Neural progenitor cell (in vitro differentiated cells): ENCODE data around the gene CCNL2. TPM values are rescaled to one million over a fixed set of nuclear protein-coding genes. Genes with fewer than 3 reads are reported as not detected.

ENCODE experiments used
- DNase-seq: peaks from one replicate; pipeline ENCODE4 v3.0.0-alpha.2; 2016; ENCODE audit warnings: low spot score
- H2AFZ ChIP-seq: fragments of 200-600 bp; sonication (generic); replicated peaks from 2 replicates; pipeline ENCODE4 v1.6.1; 2016; ENCODE audit warnings: antibody characterized with exemption
- H3F3A ChIP-seq: fragments of 200-600 bp; sonication (generic); 2 replicates; pipeline ENCODE4 v1.6.1; 2016; ENCODE audit warnings: antibody characterized with exemption, low read depth
- H3K27ac ChIP-seq: fragments of 200-600 bp; sonication (generic); 2 replicates; pipeline ENCODE4 v1.5.1; 2016; ENCODE audit warnings: mild to moderate bottlenecking
- H3K27me3 ChIP-seq: fragments of 200-600 bp; sonication (generic); 2 replicates; pipeline ENCODE4 v1.6.1; 2016; ENCODE audit warnings: mild to moderate bottlenecking, moderate library complexity
- H3K36me3 ChIP-seq: fragments of 200-600 bp; sonication (generic); 2 replicates; pipeline ENCODE4 v1.5.1; 2016
- H3K4me1 ChIP-seq: fragments of 200-600 bp; sonication (generic); 2 replicates; pipeline ENCODE4 v1.6.1; 2016; ENCODE audit warnings: mixed run types
- H3K4me2 ChIP-seq: fragments of 200-600 bp; sonication (generic); 2 replicates; pipeline ENCODE4 v1.6.1; 2016
- H3K4me3 ChIP-seq: fragments of 200-600 bp; sonication (generic); 2 replicates; pipeline ENCODE4 v1.5.1; 2016
- H3K79me2 ChIP-seq: fragments of 200-600 bp; sonication (generic); 2 replicates; pipeline ENCODE4 v1.6.1; 2016; ENCODE audit warnings: low read depth
- H3K9ac ChIP-seq: fragments of 200-600 bp; sonication (generic); 2 replicates; pipeline ENCODE4 v1.6.1; 2016
- H3K9me3 ChIP-seq: fragments of 200-600 bp; sonication (generic); 2 replicates; pipeline ENCODE4 v1.5.1; 2016; ENCODE audit warnings: low read depth
- H4K20me1 ChIP-seq: fragments of 200-600 bp; sonication (generic); 2 replicates; pipeline ENCODE4 v1.6.1; 2016; ENCODE audit warnings: low read depth
- H3K27ac Mint-ChIP-seq: 3 replicates; pipeline ENCODE4 v1.8.0; 2021; ENCODE audit warnings: mixed read lengths
- H3K27me3 Mint-ChIP-seq: 2 replicates; pipeline ENCODE4 v1.8.0; 2022; ENCODE audit warnings: low read depth, mild to moderate bottlenecking, inconsistent platforms, moderate library complexity, mixed read lengths; ENCODE audit not compliant: insufficient read depth
- H3K36me3 Mint-ChIP-seq: 3 replicates; pipeline ENCODE4 v1.8.0; 2021; ENCODE audit warnings: mixed read lengths
- H3K4me1 Mint-ChIP-seq: 3 replicates; pipeline ENCODE4 v1.8.0; 2021; ENCODE audit warnings: mixed read lengths
- H3K4me3 Mint-ChIP-seq: 3 replicates; pipeline ENCODE4 v1.8.0; 2021; ENCODE audit warnings: mild to moderate bottlenecking, moderate library complexity, mixed read lengths
- H3K9me3 Mint-ChIP-seq: 3 replicates; pipeline ENCODE4 v1.8.0; 2020; ENCODE audit warnings: mixed read lengths
- EZH2 ChIP-seq: fragments of 200-600 bp; sonication (generic); IDR thresholded peaks from 2 replicates; pipeline ENCODE4 v1.6.1; 2017; ENCODE audit warnings: antibody characterized with exemption, mild to moderate bottlenecking, moderate library complexity
- EZH2phosphoT487 ChIP-seq: fragments of 200-600 bp; sonication (generic); IDR thresholded peaks from 2 replicates; pipeline ENCODE4 v1.6.1; 2017; ENCODE audit warnings: antibody characterized with exemption
- total RNA-seq: library from RNA; depleted of rRNA; stranded (reverse); fragments of >200 nt; gene quantifications from 2 replicates; pipeline ENCODE4 v1.2.3, GENCODE V29; 2015; ENCODE audit warnings: low replicate concordance
- TF ChIP-seq, protein P1 (sequence below): fragments of 200-600 bp; sonication (generic); IDR thresholded peaks from 2 replicates; pipeline ENCODE4 v1.5.1; 2017; ENCODE audit warnings: antibody characterized with exemption, mild to moderate bottlenecking

The CCNL2 gene
- total RNA-seq, 1 donor from 2014 or later, result 143 TPM

DNA sequence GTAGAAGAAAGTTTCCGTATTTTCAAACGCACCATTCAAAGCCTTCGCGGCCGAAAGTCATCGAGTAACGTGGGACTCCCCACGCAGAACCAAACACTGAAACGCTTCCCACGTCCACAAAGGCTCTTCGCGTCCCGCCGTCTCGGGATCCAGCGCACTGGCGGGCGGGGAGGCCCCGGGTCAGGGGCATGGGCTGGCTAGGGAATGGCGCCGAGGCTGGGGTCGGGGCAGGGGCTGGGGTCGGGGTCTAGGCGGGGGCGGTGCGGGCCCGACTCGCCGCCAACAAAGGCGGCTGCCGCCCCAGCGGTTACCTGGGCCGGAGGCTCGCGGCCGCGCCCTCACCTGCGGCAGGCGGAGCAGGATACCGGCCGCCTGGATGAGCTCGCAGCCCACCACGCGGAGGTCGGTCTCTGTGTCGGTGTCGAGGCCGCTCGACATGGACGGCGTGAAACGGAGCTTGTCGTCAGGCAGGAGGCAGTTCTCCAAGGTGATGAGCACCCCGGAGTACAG, 403 bp downstream of the CCNL2 start:
- TF ChIP-seq EZH2phosphoT487, result no peak
- no peak for TF ChIP-seq EZH2
- TF ChIP-seq, protein P1, sequence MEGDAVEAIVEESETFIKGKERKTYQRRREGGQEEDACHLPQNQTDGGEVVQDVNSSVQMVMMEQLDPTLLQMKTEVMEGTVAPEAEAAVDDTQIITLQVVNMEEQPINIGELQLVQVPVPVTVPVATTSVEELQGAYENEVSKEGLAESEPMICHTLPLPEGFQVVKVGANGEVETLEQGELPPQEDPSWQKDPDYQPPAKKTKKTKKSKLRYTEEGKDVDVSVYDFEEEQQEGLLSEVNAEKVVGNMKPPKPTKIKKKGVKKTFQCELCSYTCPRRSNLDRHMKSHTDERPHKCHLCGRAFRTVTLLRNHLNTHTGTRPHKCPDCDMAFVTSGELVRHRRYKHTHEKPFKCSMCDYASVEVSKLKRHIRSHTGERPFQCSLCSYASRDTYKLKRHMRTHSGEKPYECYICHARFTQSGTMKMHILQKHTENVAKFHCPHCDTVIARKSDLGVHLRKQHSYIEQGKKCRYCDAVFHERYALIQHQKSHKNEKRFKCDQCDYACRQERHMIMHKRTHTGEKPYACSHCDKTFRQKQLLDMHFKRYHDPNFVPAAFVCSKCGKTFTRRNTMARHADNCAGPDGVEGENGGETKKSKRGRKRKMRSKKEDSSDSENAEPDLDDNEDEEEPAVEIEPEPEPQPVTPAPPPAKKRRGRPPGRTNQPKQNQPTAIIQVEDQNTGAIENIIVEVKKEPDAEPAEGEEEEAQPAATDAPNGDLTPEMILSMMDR, result no peak
- Histone ChIP-seq H3K4me2 (peak overlapping the region; percentile 90), H3K79me2 (peaks cover 76% of the 10 kb centered on the region), H3K4me1 (peaks cover 11% of the 10 kb centered on the region), H3K9me3 (no peaks in the 10 kb centered on the region), H3K27me3 (no peaks in the 10 kb centered on the region), H3K4me3 (peak overlapping the region; percentile 97), H3K27ac (peak overlapping the region; percentile 6), H2AFZ (no peak overlapping the region), H4K20me1 (peaks cover 21% of the 10 kb centered on the region), H3K36me3 (peaks cover 6% of the 10 kb centered on the region), H3F3A (peaks cover 40% of the 10 kb centered on the region), H3K9ac (peak overlapping the region; percentile 99)
- no peak for DNase-seq
- Mint-ChIP-seq H3K36me3 (peaks cover 30% of the 10 kb centered on the region), H3K4me1 (peaks cover 23% of the 10 kb centered on the region), H3K4me3 (peak overlapping the region; percentile 96), H3K27me3 (peaks cover 10% of the 10 kb centered on the region), H3K9me3 (no peaks in the 10 kb centered on the region), H3K27ac (peak overlapping the region; percentile 74)

DNA sequence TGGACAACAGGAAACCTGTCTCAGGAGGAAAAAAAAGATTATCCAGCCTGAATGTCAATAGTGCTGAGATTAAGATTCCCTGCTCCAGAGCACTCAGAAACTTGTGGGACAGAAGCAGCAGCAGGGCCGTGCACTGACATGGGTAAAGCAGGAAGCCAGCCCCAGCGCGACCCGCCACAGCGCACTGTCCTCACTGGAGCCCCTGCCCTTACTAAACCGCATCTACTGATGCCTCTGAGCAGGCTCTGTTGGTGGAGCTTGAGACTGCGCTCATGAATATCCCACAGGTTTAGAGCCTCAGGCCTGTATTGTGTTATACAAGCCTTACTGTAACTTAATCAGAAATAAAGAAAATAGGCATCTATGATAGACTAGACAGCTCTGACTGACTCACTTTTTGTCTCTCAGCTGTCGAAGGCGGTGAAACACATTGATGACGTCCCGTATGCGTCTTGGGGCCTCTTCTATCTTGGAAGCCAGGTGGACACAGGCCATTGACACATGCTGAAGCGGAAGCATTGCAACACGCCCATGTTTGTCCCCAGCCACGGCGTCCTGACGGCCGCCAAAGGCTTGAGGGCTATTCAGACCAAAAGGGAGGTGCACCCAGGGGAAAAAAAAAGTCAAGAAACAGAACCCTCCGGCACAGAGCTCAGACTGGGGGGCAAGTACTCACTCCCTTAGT, 1.2 kb downstream of the CCNL2 start:
- no peak overlapping the region for H3K27ac ChIP-seq
- H3K36me3 Mint-ChIP-seq, result peaks cover 34% of the 10 kb centered on the region
- no peak for TF ChIP-seq EZH2
- TF ChIP-seq, protein P1, result no peak
- no peak for TF ChIP-seq EZH2phosphoT487
- H3K4me3 Mint-ChIP-seq, result peak overlapping the region; percentile 96
- peaks cover 23% of the 10 kb centered on the region for H3K4me1 Mint-ChIP-seq
- H3K36me3 ChIP-seq, result peaks cover 6% of the 10 kb centered on the region
- peak overlapping the region; percentile 99 for H3K9ac ChIP-seq
- peaks cover 83% of the 10 kb centered on the region for H3K79me2 ChIP-seq
- peak overlapping the region; percentile 90 for H3K4me2 ChIP-seq
- H3K27me3 ChIP-seq, result no peaks in the 10 kb centered on the region
- H3K27me3 Mint-ChIP-seq, result peaks cover 10% of the 10 kb centered on the region
- peaks cover 40% of the 10 kb centered on the region for H3F3A ChIP-seq
- no peaks in the 10 kb centered on the region for H3K9me3 Mint-ChIP-seq
- H3K4me1 ChIP-seq, result peaks cover 11% of the 10 kb centered on the region
- peaks cover 25% of the 10 kb centered on the region for H4K20me1 ChIP-seq
- peak overlapping the region; percentile 74 for H3K27ac Mint-ChIP-seq
- no peak for DNase-seq
- H2AFZ ChIP-seq, result no peak overlapping the region
- no peaks in the 10 kb centered on the region for H3K9me3 ChIP-seq
- H3K4me3 ChIP-seq, result peak overlapping the region; percentile 97

DNA sequence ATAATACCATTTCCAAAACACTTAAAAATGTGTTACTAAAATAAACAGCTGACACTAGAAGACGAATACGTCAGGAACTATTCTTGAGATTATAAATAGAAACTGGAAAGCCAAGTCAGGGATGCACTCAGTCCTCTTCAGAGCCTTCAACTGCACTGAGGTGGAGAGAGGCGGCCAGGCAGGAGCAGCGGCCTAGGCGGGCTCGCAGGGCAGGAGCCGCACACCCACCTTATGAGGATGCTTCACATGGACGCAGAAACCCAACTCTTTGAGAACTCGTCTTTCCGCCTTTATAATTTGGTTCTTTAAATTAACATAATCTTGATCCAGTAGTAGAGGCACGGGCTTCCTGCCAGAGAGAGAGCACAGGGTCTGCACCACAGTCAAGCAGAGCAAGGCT, 4.0 kb downstream of the CCNL2 start:
- no peaks in the 10 kb centered on the region for H3K9me3 Mint-ChIP-seq
- Histone ChIP-seq H3K4me2 (no peak overlapping the region), H3K9ac (no peak overlapping the region), H3K79me2 (peaks cover 74% of the 10 kb centered on the region), H3K9me3 (no peaks in the 10 kb centered on the region), H4K20me1 (peaks cover 12% of the 10 kb centered on the region), H3F3A (peaks cover 31% of the 10 kb centered on the region), H3K4me1 (peaks cover 6% of the 10 kb centered on the region), H2AFZ (no peak overlapping the region), H3K27ac (no peak overlapping the region), H3K27me3 (no peaks in the 10 kb centered on the region), H3K4me3 (no peak overlapping the region), H3K36me3 (peaks cover 29% of the 10 kb centered on the region)
- peaks cover 8% of the 10 kb centered on the region for H3K4me1 Mint-ChIP-seq
- no peak overlapping the region for H3K27ac Mint-ChIP-seq
- H3K4me3 Mint-ChIP-seq, result peak overlapping the region; percentile 3
- peaks cover 39% of the 10 kb centered on the region for H3K36me3 Mint-ChIP-seq
- TF ChIP-seq, protein P1, result no peak
- no peak for TF ChIP-seq EZH2phosphoT487
- no peak for TF ChIP-seq EZH2
- H3K27me3 Mint-ChIP-seq, result peaks cover 6% of the 10 kb centered on the region
- DNase-seq, result no peak
